ENCODE measurements around the gene WBP1L.
A peak's percentile ranks its signal among the peaks of the same experiment; 100 is the strongest.
"Not testable (repeated sequence)": the region's sequence is repeated elsewhere in the genome, so short reads cannot be mapped to it uniquely, and the experiment has no call there.

WBP1L gene

GRCh38 chr10:102743588-102744373 is at the start of gene WBP1L:
Gene WBP1L (plus strand): TSS chr10:102743948. CDS start chr10:102744054, 106 bp downstream.
- peak; percentile 97 for DNase-seq

DNA sequence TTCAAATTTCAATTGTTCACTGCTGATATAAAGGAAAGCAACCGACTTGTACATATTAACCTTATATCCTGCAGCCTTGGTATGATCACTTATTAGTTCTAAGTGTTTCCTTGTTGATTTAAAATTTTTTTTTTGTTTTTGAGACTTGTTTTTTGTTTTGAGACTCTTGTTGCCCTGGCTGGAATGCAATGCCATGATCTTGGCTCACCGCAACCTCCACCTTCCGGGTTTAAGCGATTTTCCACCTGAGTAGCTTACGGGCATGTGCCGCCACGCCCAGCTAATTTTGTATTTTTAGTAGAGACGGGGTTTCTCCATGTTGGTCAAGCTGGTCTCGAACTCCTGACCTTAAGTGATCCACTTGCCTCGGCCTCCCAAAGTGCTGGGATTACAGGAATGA is 48.3 kb upstream of the WBP1L start:
- DNase-seq: not testable (repeated sequence)

DNA sequence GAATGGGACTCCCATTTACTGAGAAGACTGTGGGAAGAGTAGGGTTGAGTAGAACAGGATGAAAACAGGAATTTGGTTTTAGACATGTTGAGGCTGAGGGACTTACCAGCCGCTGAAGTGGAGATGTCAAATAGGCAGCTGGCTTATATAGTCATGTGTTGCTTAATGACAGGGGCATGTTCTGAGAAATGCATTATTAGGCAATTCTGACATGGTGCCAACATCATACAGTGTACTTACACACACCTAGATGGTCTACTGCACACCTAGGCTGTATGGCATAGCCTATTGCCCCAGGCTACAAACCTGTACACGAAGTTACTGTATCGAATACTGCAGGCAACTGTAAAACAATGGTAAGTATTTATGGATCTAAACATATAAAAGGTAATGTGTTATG is 47.0 kb upstream of the WBP1L start:
- no peak for DNase-seq

- DNase-seq: no peak
Measured at GRCh38 chr10:102698894-102699293, 44.9 kb upstream of the WBP1L start.

DNA sequence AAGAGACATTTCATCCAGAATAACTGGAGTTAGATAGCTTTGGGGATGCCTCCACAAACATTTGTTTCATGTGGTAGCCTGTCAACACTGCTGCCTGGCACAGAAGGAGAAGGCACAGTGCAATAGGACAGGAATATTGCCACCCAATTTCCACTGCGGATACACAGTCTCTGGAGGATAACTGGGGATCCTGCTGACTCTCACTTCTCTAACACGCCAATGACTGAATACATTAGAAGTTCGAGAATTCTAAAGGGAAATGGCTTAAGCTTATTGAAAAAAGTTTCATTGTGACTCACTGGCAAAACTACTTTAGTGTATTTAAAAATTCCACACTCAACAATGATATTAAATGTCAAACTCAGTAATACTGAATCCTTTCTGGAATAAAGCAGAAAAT is 42.5 kb upstream of the WBP1L start:
- no peak for DNase-seq

GRCh38 chr10:102701796-102702195 is 42.0 kb upstream of the WBP1L start:
- no peak for DNase-seq

DNA sequence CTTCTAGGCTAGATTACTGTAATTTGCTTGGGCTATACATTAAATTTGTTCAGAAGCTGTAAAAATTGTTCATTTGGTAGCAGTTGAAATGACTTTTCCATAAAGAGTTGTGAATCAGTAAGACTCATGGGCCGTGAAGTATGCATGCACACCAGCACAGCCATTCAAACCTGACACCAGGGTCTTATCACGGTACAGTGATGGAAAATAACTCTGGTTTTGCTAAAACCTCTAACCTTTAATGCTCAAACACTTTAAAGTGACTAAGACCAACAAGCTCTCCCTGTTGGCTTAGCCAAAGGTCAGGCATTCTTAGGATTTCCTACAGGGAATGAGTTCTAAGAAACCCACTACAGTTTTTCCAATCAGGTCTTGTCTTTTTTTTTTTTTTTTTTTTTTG is 41.0 kb upstream of the WBP1L start:
- DNase-seq: no peak

- DNase-seq: no peak
Measured at GRCh38 chr10:102704915-102705314, 38.8 kb upstream of the WBP1L start.

DNA sequence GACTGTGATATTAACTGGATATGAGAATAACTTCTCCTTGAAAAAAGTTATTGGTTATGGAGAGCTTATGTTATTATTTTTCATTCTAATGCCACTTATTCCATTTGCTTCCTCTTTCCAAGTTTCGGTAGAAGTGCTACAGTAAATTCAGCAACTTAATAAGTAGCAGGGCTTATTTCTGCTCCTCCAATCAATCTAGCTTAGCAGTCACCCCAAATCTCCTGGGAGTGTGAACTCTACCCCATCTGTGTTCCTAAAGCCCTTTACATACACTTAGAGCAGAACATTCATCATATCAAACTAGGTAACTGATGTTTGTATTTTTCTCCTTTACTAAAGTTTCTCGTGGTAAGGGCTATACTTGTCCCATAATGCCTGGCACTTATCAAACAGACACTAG is 38.2 kb upstream of the WBP1L start:
- DNase-seq: no peak

DNA sequence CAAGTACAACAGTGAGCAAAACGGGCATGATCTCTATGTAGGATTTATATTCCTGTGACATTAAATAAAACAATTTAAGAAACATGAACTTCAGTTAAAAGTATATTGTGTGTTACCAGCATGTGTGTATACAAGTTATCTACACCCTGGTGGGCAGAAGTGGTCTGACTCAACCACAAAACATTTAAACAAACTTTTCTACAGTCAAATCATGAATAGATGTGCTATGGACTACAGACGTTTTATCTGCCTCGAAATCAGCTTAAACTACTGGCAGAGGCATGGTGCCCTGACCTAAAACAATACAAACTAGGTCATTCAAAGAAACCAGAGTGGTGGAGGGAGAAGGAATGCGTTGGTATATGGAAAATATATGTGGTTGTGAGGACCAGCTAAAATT is 33.1 kb upstream of the WBP1L start:
- no peak for DNase-seq

- DNase-seq: no peak
Measured at GRCh38 chr10:102712089-102712488, 31.7 kb upstream of the WBP1L start.

DNA sequence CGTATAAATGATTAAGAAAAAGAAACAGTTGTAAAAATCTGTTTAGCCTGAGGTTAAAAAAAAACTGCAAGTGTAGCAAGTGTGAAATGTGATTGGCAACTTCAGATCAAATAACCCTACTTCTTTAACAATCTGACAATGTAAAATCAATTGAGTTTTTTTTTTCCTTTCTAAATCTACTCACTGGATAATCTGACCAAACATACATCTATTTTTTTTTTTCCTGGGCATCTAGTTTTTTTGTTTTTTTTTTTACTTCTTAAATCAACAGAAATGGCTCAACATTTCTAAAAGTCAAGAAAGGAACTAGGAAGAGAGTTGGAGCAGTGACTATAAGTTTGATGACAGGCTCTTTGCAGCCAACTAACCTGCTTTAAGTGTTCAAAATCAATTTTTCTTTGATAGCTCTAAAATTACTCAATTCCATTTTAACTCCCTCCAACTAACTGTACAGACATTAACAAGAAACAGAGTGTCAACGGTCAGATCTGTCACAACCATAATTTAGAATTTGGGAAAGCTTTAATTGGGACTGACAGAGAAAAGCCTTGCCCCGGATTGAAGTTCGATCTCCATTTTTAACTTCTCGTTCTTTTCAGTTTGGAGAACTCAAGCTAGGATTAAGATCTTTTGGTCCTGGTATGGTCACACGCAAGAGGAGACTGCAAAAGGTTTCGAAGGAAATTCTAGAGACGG is 30.8 kb upstream of the WBP1L start:
- no peak for DNase-seq

DNA sequence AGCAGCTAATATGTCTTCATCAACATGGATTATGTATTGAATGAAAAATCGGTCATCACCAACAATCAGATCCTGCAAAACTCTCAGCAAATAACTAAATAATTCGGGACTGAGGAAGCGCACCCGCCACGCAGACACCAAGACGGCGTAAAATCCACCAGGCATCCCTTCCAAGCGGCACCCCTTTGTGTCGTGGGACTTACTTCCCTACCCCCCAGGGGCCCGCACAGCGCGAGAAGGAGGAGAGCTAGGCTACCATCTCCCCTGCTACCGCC is 30.3 kb upstream of the WBP1L start:
- no peak for DNase-seq

GRCh38 chr10:102713814-102714620 is 29.7 kb upstream of the WBP1L start, which contains the start of gene ARL3:
Gene ARL3 (minus strand): TSS chr10:102714397. CDS start chr10:102714275, 122 bp downstream.
- DNase-seq: peak; percentile 86

- no peak for DNase-seq
Measured at GRCh38 chr10:102714621-102715455, 28.9 kb upstream of the WBP1L start, which contains the start of gene SFXN2. Gene SFXN2 (plus strand): TSS chr10:102714636. CDS start chr10:102726637, 12,001 bp downstream.

DNA sequence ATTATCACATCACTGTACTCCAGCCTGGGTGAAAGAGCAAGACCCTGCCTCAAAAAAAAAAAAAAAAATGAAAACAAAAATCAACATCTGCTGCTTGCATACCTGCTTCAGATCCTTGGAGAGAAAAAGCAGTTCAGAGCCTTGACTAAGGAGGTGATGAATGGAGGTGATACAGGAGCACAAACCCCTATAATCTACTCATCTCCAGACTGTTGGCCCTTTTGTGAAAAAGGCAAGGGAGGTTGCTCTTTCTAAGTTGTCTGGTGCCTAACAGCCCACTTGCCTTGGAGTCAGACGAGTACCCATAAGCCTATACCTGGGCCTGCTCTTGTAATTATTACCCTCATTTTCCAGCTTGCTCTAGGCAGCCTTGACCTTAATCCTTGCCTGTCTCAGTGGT is 27.9 kb upstream of the WBP1L start:
- DNase-seq: no peak

GRCh38 chr10:102716900-102717565 is 26.7 kb upstream of the WBP1L start:
- not testable (repeated sequence) for DNase-seq

- DNase-seq: no peak
Measured at GRCh38 chr10:102718220-102718619, 25.5 kb upstream of the WBP1L start.

- no peak for DNase-seq
Measured at GRCh38 chr10:102720337-102720736, 23.4 kb upstream of the WBP1L start.

DNA sequence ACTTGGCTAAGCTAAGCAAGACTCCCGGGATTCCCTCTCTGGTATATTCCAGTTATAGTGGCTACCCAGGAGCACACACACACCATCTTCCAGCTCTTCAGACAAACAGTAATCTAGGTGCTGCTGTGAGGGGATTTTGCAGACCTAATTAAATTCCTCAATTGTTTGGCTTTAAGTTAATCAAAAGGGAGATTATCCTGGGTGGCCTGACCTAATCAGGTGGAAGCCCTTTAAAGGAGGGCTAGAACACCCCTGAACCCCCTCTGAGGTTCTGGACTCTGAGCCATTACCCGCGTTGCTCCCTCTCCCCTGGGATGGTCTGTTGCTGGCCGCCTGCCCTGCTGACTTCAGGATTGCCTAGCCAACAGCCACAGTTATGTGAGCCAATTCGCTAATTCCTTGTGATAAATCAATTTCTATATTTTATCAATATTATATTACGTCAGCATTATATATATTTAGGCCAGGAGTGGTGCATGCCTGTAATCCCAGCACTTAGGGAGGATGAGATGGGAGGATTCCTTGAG is 22.9 kb upstream of the WBP1L start:
- DNase-seq: no peak

DNA sequence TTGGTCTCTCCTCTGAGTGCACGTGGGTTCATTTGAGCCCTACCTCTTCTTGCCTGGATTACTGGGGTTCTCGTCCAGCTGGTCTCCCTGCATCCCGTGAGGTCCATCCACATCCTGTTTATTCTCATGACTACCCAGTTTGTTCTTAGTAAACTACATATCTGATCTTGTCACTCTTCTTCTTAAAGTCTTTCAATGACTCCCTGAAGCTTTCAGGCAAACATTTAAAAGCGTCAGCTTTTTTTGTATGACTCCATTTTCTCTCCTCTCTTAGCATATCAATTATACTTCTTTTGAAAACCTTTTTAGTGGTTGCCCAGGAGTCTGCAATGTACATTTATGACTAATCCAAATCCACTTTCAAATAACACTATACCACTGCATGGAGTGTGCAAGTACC is 21.8 kb upstream of the WBP1L start:
- no peak for DNase-seq

- no peak for DNase-seq
Measured at GRCh38 chr10:102723989-102724388, 19.8 kb upstream of the WBP1L start.
